Uterus (tissue), 4 donors: Measurements from ENCODE around the gene SLC39A11. TPM values are rescaled to one million over a fixed set of nuclear protein-coding genes. Genes with fewer than 3 reads are reported as not detected.

Experiments
- DNase-seq, 2 donors: peaks; one replicate each; pipeline ENCODE4 v3.0.0-alpha.2; 2019 to 2020
- H3K27ac ChIP-seq, 2 donors: fragments of 200-600 bp; sonication (generic); 1 replicate in 1 of 2; 2 replicates in 1 of 2; pipeline ENCODE4 v1.5.1; 2016 to 2018
- H3K27me3 ChIP-seq, 2 donors: fragments of 200-600 bp; sonication (generic); one replicate each; pipeline ENCODE4 v1.5.1; 2018 to 2019; ENCODE audit warnings: control low read depth in 1 of 2
- H3K36me3 ChIP-seq, 2 donors: fragments of 200-600 bp; sonication (generic); one replicate each; pipeline ENCODE4 v1.5.1; 2019; ENCODE audit warnings: control low read depth in 1 of 2
- H3K4me1 ChIP-seq, 2 donors: fragments of 200-600 bp; sonication (generic); one replicate each; pipeline ENCODE4 v1.5.1; 2018 to 2019; ENCODE audit warnings: control low read depth in 1 of 2
- H3K4me3 ChIP-seq, 2 donors: fragments of 200-600 bp; sonication (generic); 1 replicate in 1 of 2; 2 replicates in 1 of 2; pipeline ENCODE4 v1.5.1; 2018 to 2019; ENCODE audit warnings: mild to moderate bottlenecking in 1 of 2
- H3K9me3 ChIP-seq, 2 donors: fragments of 200-600 bp; sonication (generic); one replicate each; pipeline ENCODE4 v1.5.1; 2019; ENCODE audit warnings: control low read depth in 1 of 2
- POLR2A ChIP-seq, 2 donors: fragments of 450-650 bp; IDR thresholded peaks; one replicate each; pipeline ENCODE4 v1.6.1; 2016; ENCODE audit warnings: antibody characterized with exemption in 2 of 2, mild to moderate bottlenecking in 1 of 2, moderate library complexity in 1 of 2
- intact Hi-C: fragments of 100-400 bp; cut with DNase I; formaldehyde crosslinking; loops from one replicate; pipeline ENCODE4 v1.15.1; 2023; ENCODE audit warnings: low total_unique reads
- total RNA-seq, 4 donors: library from RNA; depleted of rRNA in 3 of 4; stranded (reverse); fragments of >200 nt in 3 of 4; gene quantifications; one replicate each; pipeline versions ENCODE4 v1.1.0 to v1.2.4, GENCODE V29; 2014 to 2023
- TF ChIP-seq, protein P1 (sequence below), 4 experiments: fragments of 200-600 bp in 2 of 4; fragments of 450-650 bp in 2 of 4; sonication (generic) in 2 of 4; IDR thresholded peaks; one replicate each; pipeline ENCODE4 v1.5.1; 2016 to 2019; ENCODE audit warnings: antibody characterized with exemption in 4 of 4, mild to moderate bottlenecking in 2 of 4, moderate library complexity in 1 of 4
- donor health status: DM: yes; HTN: yes; CAD: no.

The SLC39A11 gene
- total RNA-seq, 4 donors from 2014 or later = 5.4 to 56.2 (median 21.0) TPM

DNA sequence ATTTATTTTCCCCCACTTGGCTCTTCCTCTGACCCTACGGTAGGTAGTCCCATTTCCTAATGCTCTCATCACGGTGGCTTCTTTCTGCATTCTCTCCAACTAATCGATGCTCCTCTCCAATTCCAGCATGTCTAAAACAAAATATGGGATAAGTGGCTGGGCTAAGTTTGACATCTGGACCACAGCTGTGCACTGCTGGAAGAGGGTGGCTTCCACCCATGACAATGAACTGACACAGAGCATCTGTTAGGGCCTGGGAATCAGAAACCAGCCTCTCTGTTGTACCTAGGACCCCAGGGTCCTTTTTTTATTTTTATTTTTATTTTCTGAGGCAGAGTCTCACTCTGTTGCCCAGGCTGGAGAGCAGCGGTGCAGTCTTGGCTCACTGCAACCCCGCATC lies 29.0 kb upstream of the SLC39A11 start:
- Histone ChIP-seq H3K4me3 (no peak overlapping the region), H3K27me3 (no peaks in the 10 kb centered on the region)

DNA sequence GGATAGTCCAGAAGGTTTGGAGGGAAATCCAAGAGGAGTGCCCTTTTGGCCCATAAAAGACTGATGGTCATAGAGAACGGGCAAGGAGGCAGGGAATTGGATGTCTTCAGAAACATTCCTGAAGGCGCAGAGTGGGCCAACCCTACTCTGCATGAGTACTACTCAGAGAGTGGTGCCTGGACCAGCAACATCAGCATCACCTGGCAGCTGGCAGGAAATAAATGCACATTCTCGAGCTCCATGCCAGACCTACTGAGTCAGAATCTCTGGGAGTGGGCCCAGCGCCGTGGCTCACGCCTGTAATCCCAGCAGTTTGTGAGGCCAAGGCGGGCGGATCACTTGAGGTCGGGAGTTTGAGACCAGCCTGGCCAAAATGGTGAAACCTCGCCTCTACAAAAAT lies 27.1 kb upstream of the SLC39A11 start:
- Histone ChIP-seq H3K4me3 (no peak overlapping the region), H3K27ac (no peak overlapping the region), H3K36me3 (no peaks in the 10 kb centered on the region), H3K27me3 (no peaks in the 10 kb centered on the region), H3K4me1 (no peaks in the 10 kb centered on the region), H3K9me3 (no peaks in the 10 kb centered on the region)
- intact Hi-C loops = no loop called here
- DNase-seq = no peak
- no peak for TF ChIP-seq POLR2A (IDR thresholded peaks at IDR 0.05)
- TF ChIP-seq, protein P1, sequence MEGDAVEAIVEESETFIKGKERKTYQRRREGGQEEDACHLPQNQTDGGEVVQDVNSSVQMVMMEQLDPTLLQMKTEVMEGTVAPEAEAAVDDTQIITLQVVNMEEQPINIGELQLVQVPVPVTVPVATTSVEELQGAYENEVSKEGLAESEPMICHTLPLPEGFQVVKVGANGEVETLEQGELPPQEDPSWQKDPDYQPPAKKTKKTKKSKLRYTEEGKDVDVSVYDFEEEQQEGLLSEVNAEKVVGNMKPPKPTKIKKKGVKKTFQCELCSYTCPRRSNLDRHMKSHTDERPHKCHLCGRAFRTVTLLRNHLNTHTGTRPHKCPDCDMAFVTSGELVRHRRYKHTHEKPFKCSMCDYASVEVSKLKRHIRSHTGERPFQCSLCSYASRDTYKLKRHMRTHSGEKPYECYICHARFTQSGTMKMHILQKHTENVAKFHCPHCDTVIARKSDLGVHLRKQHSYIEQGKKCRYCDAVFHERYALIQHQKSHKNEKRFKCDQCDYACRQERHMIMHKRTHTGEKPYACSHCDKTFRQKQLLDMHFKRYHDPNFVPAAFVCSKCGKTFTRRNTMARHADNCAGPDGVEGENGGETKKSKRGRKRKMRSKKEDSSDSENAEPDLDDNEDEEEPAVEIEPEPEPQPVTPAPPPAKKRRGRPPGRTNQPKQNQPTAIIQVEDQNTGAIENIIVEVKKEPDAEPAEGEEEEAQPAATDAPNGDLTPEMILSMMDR (IDR thresholded peaks at IDR 0.05) = no peak

More for the DNA sequence above, 29.0 kb upstream of the SLC39A11 start:
- no peak overlapping the region for H3K27ac ChIP-seq
- DNase-seq = no peak
- intact Hi-C loops = no loop called here
- no peaks in the 10 kb centered on the region for H3K4me1 ChIP-seq
- H3K9me3 ChIP-seq = no peaks in the 10 kb centered on the region
- TF ChIP-seq, protein P1 (IDR thresholded peaks at IDR 0.05) = no peak
- TF ChIP-seq POLR2A (IDR thresholded peaks at IDR 0.05) = no peak
- H3K36me3 ChIP-seq = no peaks in the 10 kb centered on the region

DNA sequence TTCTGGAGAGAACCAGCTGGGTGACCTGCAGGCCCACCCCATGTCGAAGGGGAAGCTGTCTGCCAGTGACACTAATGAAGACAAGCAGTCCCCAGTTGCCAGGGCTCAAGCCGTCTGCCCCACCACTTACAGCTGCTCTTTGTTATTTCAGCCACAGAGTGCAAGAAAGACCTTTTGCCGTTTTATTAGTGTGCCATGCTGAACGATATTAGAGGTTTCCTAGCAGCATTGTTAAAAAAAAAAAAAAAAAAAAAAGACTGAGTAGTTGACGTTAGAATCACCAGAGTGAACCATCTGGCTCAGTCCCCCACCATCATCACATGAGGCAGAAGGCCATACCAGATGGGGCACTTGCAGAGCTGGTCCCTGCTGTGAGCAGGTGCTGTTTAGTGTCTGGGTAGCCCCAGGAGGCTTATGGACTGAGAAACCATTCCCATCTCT lies 26.5 kb upstream of the SLC39A11 start:
- TF ChIP-seq POLR2A (IDR thresholded peaks at IDR 0.05) = no peak
- TF ChIP-seq, protein P1 (IDR thresholded peaks at IDR 0.05) = no peak
- Histone ChIP-seq H3K27me3 (no peaks in the 10 kb centered on the region), H3K4me3 (no peak overlapping the region), H3K4me1 (no peaks in the 10 kb centered on the region), H3K27ac (no peak overlapping the region), H3K36me3 (no peaks in the 10 kb centered on the region), H3K9me3 (no peaks in the 10 kb centered on the region)
- DNase-seq = no peak
- intact Hi-C loops = no loop called here

DNA sequence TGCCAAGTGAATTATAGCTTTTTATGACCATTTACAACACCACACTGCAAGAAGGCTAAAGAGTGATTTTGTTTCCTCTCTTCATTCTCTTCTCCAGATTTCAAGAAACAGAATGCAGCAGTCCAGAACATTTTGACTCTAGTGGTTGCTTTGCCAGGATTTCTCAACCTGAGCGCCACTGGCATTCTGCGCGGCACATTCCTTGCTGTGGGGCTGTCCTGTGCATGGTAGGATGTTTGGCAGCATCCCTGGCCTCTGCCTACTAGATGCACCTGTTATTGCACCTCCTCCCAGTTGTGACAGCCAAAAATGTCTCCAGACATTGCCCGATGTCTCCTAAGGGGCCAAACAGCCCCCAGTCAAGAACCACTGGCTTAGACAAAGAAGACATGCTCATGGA lies 25.7 kb upstream of the SLC39A11 start:
- Histone ChIP-seq H3K4me1 (no peaks in the 10 kb centered on the region), H3K36me3 (no peaks in the 10 kb centered on the region), H3K9me3 (no peaks in the 10 kb centered on the region), H3K27me3 (no peaks in the 10 kb centered on the region), H3K27ac (no peak overlapping the region), H3K4me3 (no peak overlapping the region)
- intact Hi-C loops = no loop called here
- DNase-seq = no peak
- TF ChIP-seq, protein P1 (IDR thresholded peaks at IDR 0.05) = no peak
- TF ChIP-seq POLR2A (IDR thresholded peaks at IDR 0.05) = no peak

DNA sequence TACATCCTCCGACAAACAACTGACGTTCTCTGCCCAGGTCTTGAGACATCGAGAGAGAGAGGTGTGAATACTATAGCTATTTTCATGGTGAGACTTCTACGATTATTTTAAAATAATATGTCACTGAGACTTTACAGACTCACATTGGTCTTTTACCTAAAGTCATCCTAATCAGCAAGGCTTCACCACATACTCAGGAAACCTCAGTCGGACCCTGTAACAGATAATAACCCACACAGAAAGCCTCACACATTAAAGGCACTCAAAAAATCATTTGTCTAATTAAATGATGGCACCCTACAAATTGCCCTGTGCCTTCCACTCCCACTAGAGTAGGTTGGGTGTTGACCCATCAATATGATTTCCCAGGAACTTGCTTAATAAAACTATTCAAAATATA lies 19.8 kb upstream of the SLC39A11 start:
- no peak overlapping the region for H3K27ac ChIP-seq
- intact Hi-C loops = no loop called here
- no peaks in the 10 kb centered on the region for H3K4me1 ChIP-seq
- H3K27me3 ChIP-seq = no peaks in the 10 kb centered on the region
- DNase-seq = no peak
- TF ChIP-seq, protein P1 (IDR thresholded peaks at IDR 0.05) = no peak
- no peak for TF ChIP-seq POLR2A (IDR thresholded peaks at IDR 0.05)
- H3K9me3 ChIP-seq = no peaks in the 10 kb centered on the region
- H3K4me3 ChIP-seq = no peak overlapping the region
- H3K36me3 ChIP-seq = no peaks in the 10 kb centered on the region
